Ishikawa (cell line): ENCODE measurements around the gene TMF1.

Source experiments
- EP300 ChIP-seq: IDR thresholded peaks from 2 replicates; pipeline ENCODE4 v1.6.1; 2012; ENCODE audit warnings: borderline replicate concordance
- REST ChIP-seq: IDR thresholded peaks from 2 replicates; pipeline ENCODE4 v1.6.1; 2012; ENCODE audit warnings: low read depth, mild to moderate bottlenecking
- TAF1 ChIP-seq: IDR thresholded peaks from 2 replicates; pipeline ENCODE4 v1.6.1; 2012; ENCODE audit warnings: low read depth, mild to moderate bottlenecking
- TCF12 ChIP-seq: IDR thresholded peaks from 2 replicates; pipeline ENCODE4 v1.6.1; 2012; ENCODE audit warnings: low read depth

GRCh38 chr3:69099576-69099975 is 47.4 kb upstream of the TMF1 start:
- TF ChIP-seq EP300 (no peak), TAF1 (no peak), REST (no peak), TCF12 (no peak)
